PC-9 (cell line): ENCODE data around the gene STIMATE. TPM values are rescaled to one million over a fixed set of nuclear protein-coding genes. Genes with fewer than 3 reads are reported as not detected.
A peak's percentile ranks its signal among the peaks of the same experiment; 100 is the strongest.

Experiments used
- BruUV-seq: library from RNA; stranded (reverse); fragments of 400-500 nt; replicated peaks from 2 replicates; lab custom pipeline; 2021; lab: Mats Ljungman, UMichigan
- CTCF ChIA-PET: fragments of 300-600 bp; sonication (Branson Sonifier 250); formaldehyde crosslinking; loops from one replicate; lab custom pipeline; 2022; ENCODE audit warnings: antibody characterized with exemption; lab: Charles Lee
- POLR2A ChIA-PET: fragments of 300-600 bp; sonication (Branson Sonifier 250); formaldehyde crosslinking; loops from one replicate; lab custom pipeline; 2022; ENCODE audit warnings: antibody characterized with exemption; ENCODE audit not compliant: unreplicated experiment; lab: Charles Lee
- DNase-seq, 2 experiments: peaks; one replicate each; pipeline versions ENCODE4 v3.0.0 to v3.0.0-alpha.2; 2015 to 2022; ENCODE audit warnings: mixed read lengths in 1 of 2
- H2AFZ ChIP-seq: fragments of 200-600 bp; sonication (generic); 2 replicates; pipeline ENCODE4 v1.8.1; 2017; ENCODE audit warnings: antibody characterized with exemption
- H3F3A ChIP-seq: fragments of 200-600 bp; sonication (generic); 2 replicates; pipeline ENCODE4 v1.8.1; 2017; ENCODE audit warnings: antibody characterized with exemption, mild to moderate bottlenecking, low read depth; ENCODE audit not compliant: insufficient read depth
- H3K27ac ChIP-seq: fragments of 200-600 bp; sonication (generic); 2 replicates; pipeline ENCODE4 v1.6.1; 2016; ENCODE audit warnings: mixed run types
- H3K27me3 ChIP-seq: fragments of 200-600 bp; sonication (generic); 2 replicates; pipeline ENCODE4 v1.6.1; 2016; ENCODE audit warnings: low read depth, mixed run types; ENCODE audit not compliant: insufficient read depth
- H3K36me3 ChIP-seq: fragments of 200-600 bp; sonication (generic); 2 replicates; pipeline ENCODE4 v1.6.1; 2016; ENCODE audit warnings: low read depth, mixed run types
- H3K4me1 ChIP-seq: fragments of 200-600 bp; sonication (generic); replicated peaks from 2 replicates; pipeline ENCODE4 v1.6.1; 2016; ENCODE audit warnings: mixed run types; ENCODE audit not compliant: insufficient read depth
- H3K4me2 ChIP-seq: fragments of 200-600 bp; sonication (generic); 2 replicates; pipeline ENCODE4 v1.6.1; 2017; ENCODE audit warnings: mixed run types
- H3K4me3 ChIP-seq: fragments of 200-600 bp; sonication (generic); 2 replicates; pipeline ENCODE4 v1.6.1; 2016; ENCODE audit warnings: mixed run types
- H3K79me2 ChIP-seq: fragments of 200-600 bp; sonication (generic); 2 replicates; pipeline ENCODE4 v1.6.1; 2017; ENCODE audit warnings: low read depth, mixed run types
- H3K9me2 ChIP-seq: fragments of 200-600 bp; sonication (generic); 2 replicates; pipeline ENCODE4 v1.8.1; 2017; ENCODE audit warnings: mild to moderate bottlenecking; ENCODE audit not compliant: insufficient read depth
- H3K9me3 ChIP-seq: fragments of 200-600 bp; sonication (generic); 2 replicates; pipeline ENCODE4 v1.8.1; 2016; ENCODE audit warnings: low read depth; ENCODE audit not compliant: insufficient read depth
- H4K20me1 ChIP-seq: fragments of 200-600 bp; sonication (generic); 2 replicates; pipeline ENCODE4 v1.8.1; 2017; ENCODE audit not compliant: insufficient read depth
- EZH2 ChIP-seq: fragments of 200-600 bp; sonication (generic); IDR thresholded peaks from 2 replicates; pipeline ENCODE4 v1.8.0; 2017; ENCODE audit warnings: antibody characterized with exemption, low read depth
- intact Hi-C: fragments of 100-400 bp; cut with micrococcal nuclease; formaldehyde crosslinking; loops from one replicate; pipeline ENCODE4 v1.10.0; 2022; ENCODE audit not compliant: unreplicated experiment
- total RNA-seq: library from RNA; stranded (reverse); gene quantifications from 2 replicates; pipeline ENCODE4 v1.2.3, GENCODE V29; 2021
- TF ChIP-seq, protein P1 (sequence below): fragments of 200-600 bp; sonication (generic); conservative IDR thresholded peaks from 2 replicates; pipeline ENCODE4 v1.6.1; 2017; ENCODE audit warnings: mixed run types, antibody characterized with exemption, mild to moderate bottlenecking, moderate library complexity

STIMATE gene
- total RNA-seq, 1 experiment from 2014 or later, result 16.8 TPM

DNA sequence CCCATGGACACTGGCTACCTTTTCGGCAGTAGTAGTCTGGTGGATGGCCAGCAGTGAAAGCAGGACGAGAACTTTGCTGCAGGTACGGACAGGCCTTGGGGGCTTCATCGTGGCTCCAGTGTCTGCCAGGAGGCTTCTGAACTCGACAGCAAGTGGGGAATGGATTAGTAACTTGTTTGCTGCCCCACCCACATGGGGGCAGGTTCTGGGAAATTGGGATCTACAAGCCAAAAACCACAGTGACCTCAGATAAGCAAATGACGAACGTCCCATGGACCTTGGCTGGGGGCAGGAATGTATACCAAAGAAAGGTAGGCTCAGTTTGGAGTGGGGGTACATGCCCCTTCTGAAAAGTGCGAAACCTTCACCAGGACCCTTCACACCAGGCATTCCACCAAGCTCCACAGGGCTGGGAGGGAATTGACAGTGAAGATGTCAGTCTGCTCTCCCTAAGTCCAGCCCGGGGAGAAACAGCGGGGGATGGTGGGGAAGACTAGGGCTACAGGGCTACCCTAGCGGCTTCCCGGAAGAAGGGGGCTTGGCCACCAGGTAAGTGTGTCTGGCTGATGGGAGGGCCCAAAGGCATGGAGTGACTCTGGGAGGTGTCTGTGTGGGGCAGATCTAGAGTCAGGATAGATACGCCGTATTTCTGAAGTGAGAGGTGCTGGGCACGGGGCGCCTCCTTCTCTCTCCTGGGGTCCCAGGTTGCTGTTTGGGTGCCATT, 66.7 kb downstream of the STIMATE start, which contains the start of gene ITIH4:
Gene ITIH4 (minus strand): TSS at position 138 of the 724 bp plus-strand sequence. CDS start 30 bp downstream, at position 108.
- Histone ChIP-seq H3K27ac (no peak within 1 kb of the TSS), H3K4me2 (peak within 1 kb of the TSS; percentile 61), H3F3A (peaks cover 3% of the 10 kb centered on the region; the same call in 1 of the 2 replicates), H3K79me2 (no peaks in the 10 kb centered on the region), H4K20me1 (peaks cover 4% of the 10 kb centered on the region; the same call in 1 of the 2 replicates), H3K36me3 (no peaks in the 10 kb centered on the region), H2AFZ (no peak within 1 kb of the TSS), H3K9me3 (no peaks in the 10 kb centered on the region), H3K4me3 (no peak within 1 kb of the TSS), H3K4me1 (peaks cover 11% of the 10 kb centered on the region), H3K9me2 (no peaks in the 10 kb centered on the region), H3K27me3 (no peaks in the 10 kb centered on the region)
- BruUV-seq, result no TSS peak
- DNase-seq, result no peak
- ChIA-PET POLR2A (no interaction called here), CTCF (no interaction called here)
- no peak for TF ChIP-seq EZH2
- TF ChIP-seq, protein P1, sequence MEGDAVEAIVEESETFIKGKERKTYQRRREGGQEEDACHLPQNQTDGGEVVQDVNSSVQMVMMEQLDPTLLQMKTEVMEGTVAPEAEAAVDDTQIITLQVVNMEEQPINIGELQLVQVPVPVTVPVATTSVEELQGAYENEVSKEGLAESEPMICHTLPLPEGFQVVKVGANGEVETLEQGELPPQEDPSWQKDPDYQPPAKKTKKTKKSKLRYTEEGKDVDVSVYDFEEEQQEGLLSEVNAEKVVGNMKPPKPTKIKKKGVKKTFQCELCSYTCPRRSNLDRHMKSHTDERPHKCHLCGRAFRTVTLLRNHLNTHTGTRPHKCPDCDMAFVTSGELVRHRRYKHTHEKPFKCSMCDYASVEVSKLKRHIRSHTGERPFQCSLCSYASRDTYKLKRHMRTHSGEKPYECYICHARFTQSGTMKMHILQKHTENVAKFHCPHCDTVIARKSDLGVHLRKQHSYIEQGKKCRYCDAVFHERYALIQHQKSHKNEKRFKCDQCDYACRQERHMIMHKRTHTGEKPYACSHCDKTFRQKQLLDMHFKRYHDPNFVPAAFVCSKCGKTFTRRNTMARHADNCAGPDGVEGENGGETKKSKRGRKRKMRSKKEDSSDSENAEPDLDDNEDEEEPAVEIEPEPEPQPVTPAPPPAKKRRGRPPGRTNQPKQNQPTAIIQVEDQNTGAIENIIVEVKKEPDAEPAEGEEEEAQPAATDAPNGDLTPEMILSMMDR, result no peak
- intact Hi-C loops, result no loop called here

DNA sequence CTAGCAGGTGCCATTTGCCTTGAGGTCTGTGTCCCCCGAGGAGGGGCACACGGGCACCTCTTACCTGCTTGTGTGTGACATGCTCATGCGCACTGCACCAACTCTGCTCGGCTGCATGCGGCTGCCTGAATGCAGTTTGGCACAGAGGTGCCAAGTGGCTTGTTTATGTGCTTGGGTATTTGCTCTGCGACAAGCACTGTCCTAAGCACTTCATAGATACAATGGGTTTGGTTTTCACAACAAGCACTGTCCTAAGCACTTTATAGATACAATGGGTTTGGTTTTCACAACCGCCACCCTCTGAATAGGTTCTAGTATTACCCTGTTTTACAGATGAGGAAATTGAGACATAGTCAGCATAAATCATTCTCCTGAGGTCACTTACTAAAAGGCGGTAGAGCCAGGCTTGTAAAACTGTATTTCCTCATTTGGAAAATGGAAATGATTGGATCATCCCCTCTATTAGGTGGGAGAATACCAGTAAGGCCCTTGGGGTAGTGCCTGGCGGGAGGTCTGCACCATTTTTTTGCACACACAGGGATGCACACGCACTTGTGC, 67.4 kb downstream of the STIMATE start:
- BruUV-seq, result no TSS peak
- TF ChIP-seq EZH2, result no peak
- TF ChIP-seq, protein P1, result no peak
- H3K4me3 ChIP-seq, result no peak overlapping the region
- H3K9me3 ChIP-seq, result no peaks in the 10 kb centered on the region
- intact Hi-C loops, result no loop called here
- peaks cover 4% of the 10 kb centered on the region; the same call in 1 of the 2 replicates for H4K20me1 ChIP-seq
- no peaks in the 10 kb centered on the region for H3K36me3 ChIP-seq
- no peak overlapping the region for H3K4me2 ChIP-seq
- no peak for DNase-seq
- H2AFZ ChIP-seq, result no peak overlapping the region
- H3F3A ChIP-seq, result peaks cover 3% of the 10 kb centered on the region; the same call in 1 of the 2 replicates
- H3K79me2 ChIP-seq, result no peaks in the 10 kb centered on the region
- H3K27me3 ChIP-seq, result no peaks in the 10 kb centered on the region
- no peaks in the 10 kb centered on the region for H3K9me2 ChIP-seq
- peaks cover 11% of the 10 kb centered on the region for H3K4me1 ChIP-seq
- POLR2A ChIA-PET, result no interaction called here
- CTCF ChIA-PET, result no interaction called here
- H3K27ac ChIP-seq, result no peak overlapping the region

DNA sequence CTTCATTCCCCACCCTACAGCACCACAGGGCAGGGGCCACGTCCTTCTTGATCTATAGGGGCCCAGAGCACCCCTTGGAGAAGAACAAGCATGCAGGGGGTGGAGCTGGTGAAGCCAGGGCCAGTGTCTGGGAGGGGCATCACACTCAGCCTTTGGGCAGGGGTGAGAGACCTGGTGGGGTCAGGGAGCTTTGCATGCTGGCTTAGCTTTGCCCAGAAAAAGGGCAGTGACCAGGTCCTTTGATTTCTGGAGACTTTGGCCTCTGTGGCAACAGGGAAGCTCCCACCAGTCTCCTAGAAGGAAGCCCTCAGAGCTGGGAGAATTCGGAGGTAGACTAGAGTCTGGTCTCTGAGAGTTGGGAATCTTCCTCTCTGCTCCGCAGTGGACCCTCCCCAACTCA, 67.9 kb downstream of the STIMATE start:
- CTCF ChIA-PET, result no interaction called here
- no peak overlapping the region for H3K4me2 ChIP-seq

More for the DNA sequence above, 67.9 kb downstream of the STIMATE start:
- H3F3A ChIP-seq, result peaks cover 3% of the 10 kb centered on the region; the same call in 1 of the 2 replicates
- peaks cover 11% of the 10 kb centered on the region for H3K4me1 ChIP-seq
- DNase-seq, result no peak
- no peaks in the 10 kb centered on the region for H3K9me3 ChIP-seq
- POLR2A ChIA-PET, result no interaction called here
- no peaks in the 10 kb centered on the region for H3K79me2 ChIP-seq
- no peaks in the 10 kb centered on the region for H3K9me2 ChIP-seq
- no peaks in the 10 kb centered on the region for H3K27me3 ChIP-seq
- H3K27ac ChIP-seq, result no peak overlapping the region
- H2AFZ ChIP-seq, result no peak overlapping the region
- BruUV-seq, result no TSS peak
- no peak for TF ChIP-seq EZH2
- TF ChIP-seq, protein P1, result no peak
- H3K4me3 ChIP-seq, result no peak overlapping the region
- no peaks in the 10 kb centered on the region for H3K36me3 ChIP-seq
- intact Hi-C loops, result no loop called here
- peaks cover 4% of the 10 kb centered on the region; the same call in 1 of the 2 replicates for H4K20me1 ChIP-seq
